Fibroblast of mammary gland (primary cell): ENCODE results near the gene ASIP.
"Not testable (repeated sequence)": the region's sequence is repeated elsewhere in the genome, so short reads cannot be mapped to it uniquely, and the experiment has no call there.

Experiments
- DNase-seq: peaks from one replicate; pipeline ENCODE4 v3.0.0-alpha.2; 2010; ENCODE audit warnings: low read depth
- H3K4me3 ChIP-seq: 2 replicates; pipeline ENCODE4 v1.5.1; 2011; ENCODE audit warnings: low read depth, mild to moderate bottlenecking, low read length, moderate library complexity; ENCODE audit not compliant: control insufficient read depth
- TF ChIP-seq, protein P1 (sequence below): conservative IDR thresholded peaks from 2 replicates; pipeline ENCODE4 v1.5.1; 2011; ENCODE audit warnings: low read depth, low read length, inconsistent platforms; ENCODE audit not compliant: control insufficient read depth, insufficient read depth

ASIP gene

GRCh38 chr20:34283844-34284243 is 42.6 kb downstream of the ASIP start:
- TF ChIP-seq, protein P1, sequence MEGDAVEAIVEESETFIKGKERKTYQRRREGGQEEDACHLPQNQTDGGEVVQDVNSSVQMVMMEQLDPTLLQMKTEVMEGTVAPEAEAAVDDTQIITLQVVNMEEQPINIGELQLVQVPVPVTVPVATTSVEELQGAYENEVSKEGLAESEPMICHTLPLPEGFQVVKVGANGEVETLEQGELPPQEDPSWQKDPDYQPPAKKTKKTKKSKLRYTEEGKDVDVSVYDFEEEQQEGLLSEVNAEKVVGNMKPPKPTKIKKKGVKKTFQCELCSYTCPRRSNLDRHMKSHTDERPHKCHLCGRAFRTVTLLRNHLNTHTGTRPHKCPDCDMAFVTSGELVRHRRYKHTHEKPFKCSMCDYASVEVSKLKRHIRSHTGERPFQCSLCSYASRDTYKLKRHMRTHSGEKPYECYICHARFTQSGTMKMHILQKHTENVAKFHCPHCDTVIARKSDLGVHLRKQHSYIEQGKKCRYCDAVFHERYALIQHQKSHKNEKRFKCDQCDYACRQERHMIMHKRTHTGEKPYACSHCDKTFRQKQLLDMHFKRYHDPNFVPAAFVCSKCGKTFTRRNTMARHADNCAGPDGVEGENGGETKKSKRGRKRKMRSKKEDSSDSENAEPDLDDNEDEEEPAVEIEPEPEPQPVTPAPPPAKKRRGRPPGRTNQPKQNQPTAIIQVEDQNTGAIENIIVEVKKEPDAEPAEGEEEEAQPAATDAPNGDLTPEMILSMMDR, result no peak

GRCh38 chr20:34285450-34285849 is 44.2 kb downstream of the ASIP start:
- TF ChIP-seq, protein P1, result no peak
- no peak for DNase-seq
- H3K4me3 ChIP-seq, result no peak overlapping the region

More at GRCh38 chr20:34283844-34284243, 42.6 kb downstream of the ASIP start:
- no peak overlapping the region for H3K4me3 ChIP-seq
- no peak for DNase-seq

GRCh38 chr20:34287500-34287899 is 46.3 kb downstream of the ASIP start:
- not testable (repeated sequence) for DNase-seq, H3K4me3 ChIP-seq

DNA sequence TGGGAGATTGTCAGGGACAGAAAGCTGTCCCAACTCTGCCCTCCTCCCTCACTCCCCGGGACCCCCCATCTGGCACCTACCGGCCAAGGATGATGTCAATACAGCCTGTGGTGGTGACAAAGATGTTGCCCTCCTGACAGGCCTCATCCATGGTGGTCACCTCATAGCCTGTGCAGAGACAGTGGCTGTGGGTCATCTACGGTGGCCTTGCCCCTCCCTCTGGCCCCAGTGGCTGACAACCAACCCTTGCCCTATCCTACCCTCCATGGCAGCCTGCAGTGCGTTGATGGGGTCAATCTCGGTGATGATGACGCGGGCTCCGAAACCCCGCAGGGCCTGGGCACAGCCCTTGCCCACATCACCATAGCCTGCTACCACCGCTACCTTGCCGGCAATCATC is 49.2 kb downstream of the ASIP start:
- H3K4me3 ChIP-seq, result no peak overlapping the region
- TF ChIP-seq, protein P1, result no peak
- DNase-seq, result no peak

DNA sequence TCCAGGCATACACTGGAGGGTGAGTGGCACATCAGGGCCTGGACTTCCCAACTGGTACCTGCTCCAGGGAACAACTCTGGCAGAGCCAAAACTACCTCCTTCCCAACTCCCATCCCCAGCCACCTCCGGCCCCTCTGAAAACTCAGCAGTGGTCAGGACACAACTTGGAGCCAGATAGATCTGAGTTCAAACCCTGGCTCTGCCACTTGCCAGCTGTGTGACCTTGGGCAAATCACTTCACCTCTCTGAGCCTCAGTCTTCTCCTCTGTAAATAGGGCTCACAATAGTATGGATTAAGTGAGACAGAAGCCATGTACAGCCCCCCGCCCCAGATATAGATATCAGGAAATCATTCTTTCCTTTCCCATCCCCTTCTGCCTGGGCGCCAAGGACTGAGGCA is 51.3 kb downstream of the ASIP start:
- TF ChIP-seq, protein P1, result no peak
- no peak overlapping the region for H3K4me3 ChIP-seq
- DNase-seq, result no peak

DNA sequence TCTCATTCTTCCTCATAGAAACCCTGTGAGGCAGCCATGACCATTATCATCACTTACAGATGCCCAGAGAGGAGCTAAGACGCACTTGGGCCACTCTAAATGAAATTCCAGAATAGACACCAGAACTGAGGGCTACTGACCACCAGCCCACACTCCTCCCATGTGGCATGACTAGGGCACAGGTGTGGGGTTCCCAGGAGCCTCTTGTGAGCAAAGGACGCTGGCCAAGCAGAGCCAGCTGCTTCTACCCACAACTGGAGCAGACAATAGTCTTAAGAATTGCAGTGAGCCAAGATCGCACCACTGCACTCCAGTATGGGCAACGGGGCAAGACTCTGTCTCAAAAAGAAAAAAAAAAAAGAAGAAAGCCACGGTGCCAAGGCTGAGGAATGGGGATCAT is 51.9 kb downstream of the ASIP start:
- DNase-seq, result no peak
- TF ChIP-seq, protein P1, result no peak
- H3K4me3 ChIP-seq, result no peak overlapping the region

DNA sequence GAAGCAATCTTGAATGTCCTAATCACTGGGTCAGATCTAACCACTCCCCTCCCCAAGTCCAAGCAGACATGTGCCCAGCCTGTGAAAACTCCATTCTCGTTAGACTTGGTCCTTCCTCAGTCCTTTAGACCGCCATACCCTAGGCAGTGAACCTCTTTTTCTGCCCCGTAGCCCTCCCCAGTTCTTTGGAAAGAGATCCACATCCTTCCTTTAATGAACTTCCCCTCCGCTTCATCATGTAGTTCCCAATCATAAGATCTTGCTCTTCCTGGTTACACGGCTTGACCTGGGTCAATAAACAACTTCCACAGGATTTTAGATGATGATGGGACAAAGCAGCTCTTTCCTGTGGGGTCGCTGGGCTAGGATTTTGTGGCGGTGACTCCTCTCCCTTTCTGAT is 52.4 kb downstream of the ASIP start:
- TF ChIP-seq, protein P1, result no peak
- no peak for DNase-seq
- no peak overlapping the region for H3K4me3 ChIP-seq
